ENCODE measurements around the gene CAPN2.
A peak's percentile ranks its signal among the peaks of the same experiment; 100 is the strongest.

CAPN2 gene

GRCh38 chr1:223712194-223712849 lies at the start of gene CAPN2:
Gene CAPN2, plus strand, starts transcription at chr1:223712539. Its CDS starts 102 bp downstream, at chr1:223712641.
- DNase-seq (ENCODE audit: low read depth in 1 of 2, low spot score in 1 of 2): peak; percentile 37 to 45

- no peak for DNase-seq (ENCODE audit: low read depth in 1 of 2, low spot score in 1 of 2)
Observed at GRCh38 chr1:223662943-223663342, 49.4 kb upstream of the CAPN2 start.

- no peak for DNase-seq (ENCODE audit: low read depth in 1 of 2, low spot score in 1 of 2)
Observed at GRCh38 chr1:223664106-223664505, 48.2 kb upstream of the CAPN2 start.

GRCh38 chr1:223665592-223666312 lies 46.6 kb upstream of the CAPN2 start, which contains the start of gene CAPN8:
Gene CAPN8, minus strand, starts transcription at chr1:223665701. Its CDS starts 55 bp downstream, at chr1:223665646.
- no peak for DNase-seq (ENCODE audit: low read depth in 1 of 2, low spot score in 1 of 2)

- DNase-seq (ENCODE audit: low read depth in 1 of 2, low spot score in 1 of 2): no peak
Observed at GRCh38 chr1:223667484-223668182, 44.7 kb upstream of the CAPN2 start.

- no peak for DNase-seq (ENCODE audit: low read depth in 1 of 2, low spot score in 1 of 2)
Observed at GRCh38 chr1:223669003-223669795, 43.1 kb upstream of the CAPN2 start.

GRCh38 chr1:223670458-223671159 lies 41.7 kb upstream of the CAPN2 start:
- no peak for DNase-seq (ENCODE audit: low read depth in 1 of 2, low spot score in 1 of 2)

GRCh38 chr1:223674119-223674890 lies 38.0 kb upstream of the CAPN2 start:
- no peak for DNase-seq (ENCODE audit: low read depth in 1 of 2, low spot score in 1 of 2)

- no peak for DNase-seq (ENCODE audit: low read depth in 1 of 2, low spot score in 1 of 2)
Observed at GRCh38 chr1:223678841-223679240, 33.5 kb upstream of the CAPN2 start.

- DNase-seq (ENCODE audit: low read depth in 1 of 2, low spot score in 1 of 2): no peak
Observed at GRCh38 chr1:223680188-223680587, 32.2 kb upstream of the CAPN2 start.

GRCh38 chr1:223682502-223682901 lies 29.8 kb upstream of the CAPN2 start:
- no peak for DNase-seq (ENCODE audit: low read depth in 1 of 2, low spot score in 1 of 2)

- peak in 1 of 2 donors; percentile 15 for DNase-seq (ENCODE audit: low read depth in 1 of 2, low spot score in 1 of 2)
Observed at GRCh38 chr1:223683586-223684487, 28.5 kb upstream of the CAPN2 start.

GRCh38 chr1:223684488-223684792 lies 27.9 kb upstream of the CAPN2 start:
- no peak for DNase-seq (ENCODE audit: low read depth in 1 of 2, low spot score in 1 of 2)

GRCh38 chr1:223691121-223691520 lies 21.2 kb upstream of the CAPN2 start:
- no peak for DNase-seq (ENCODE audit: low read depth in 1 of 2, low spot score in 1 of 2)

GRCh38 chr1:223695014-223695548 lies 17.3 kb upstream of the CAPN2 start:
- no peak for DNase-seq (ENCODE audit: low read depth in 1 of 2, low spot score in 1 of 2)

- DNase-seq (ENCODE audit: low read depth in 1 of 2, low spot score in 1 of 2): no peak
Observed at GRCh38 chr1:223695941-223696340, 16.4 kb upstream of the CAPN2 start.

- no peak for DNase-seq (ENCODE audit: low read depth in 1 of 2, low spot score in 1 of 2)
Observed at GRCh38 chr1:223700388-223700918, 11.9 kb upstream of the CAPN2 start.

GRCh38 chr1:223700942-223701637 lies 11.2 kb upstream of the CAPN2 start:
- no peak for DNase-seq (ENCODE audit: low read depth in 1 of 2, low spot score in 1 of 2)

Measured in stimulated activated CD4-positive, alpha-beta T cell treated with anti-CD3 and anti-CD28 coated beads, Interleukin-15, amount 100 ng/mL, for 1 hour (primary cell).